SK-N-SH treated with all-trans-retinoic acid at 6 μM for 48 hours (cell line): ENCODE data around the gene SERPINB8.

ENCODE experiments used
- ATAC-seq: fragments of 200-7000 bp; cut with Tn5 transposase; 3 replicates; pipeline ENCODE4 v1.9.1; 2020; ENCODE audit warnings: mild to moderate bottlenecking, moderate library complexity
- ARNTL ChIP-seq: fragments of 450-650 bp; formaldehyde crosslinking; IDR thresholded peaks from 2 replicates; pipeline ENCODE4 v1.5.0; 2020; ENCODE audit warnings: low read depth, mild to moderate bottlenecking, moderate library complexity, borderline replicate concordance
- BACH2 ChIP-seq: fragments of 250-450 bp; sonication (Bioruptor Pico); IDR thresholded peaks from 2 replicates; pipeline ENCODE4 v1.9.0; 2021; ENCODE audit warnings: mild to moderate bottlenecking, borderline replicate concordance
- CREB5 ChIP-seq: fragments of 250-450 bp; sonication (Bioruptor Pico); IDR thresholded peaks from 2 replicates; pipeline ENCODE4 v1.5.1; 2020; ENCODE audit warnings: low read depth, mild to moderate bottlenecking, moderate library complexity
- CSDC2 ChIP-seq: fragments of 250-450 bp; sonication (Bioruptor Pico); IDR thresholded peaks from 2 replicates; pipeline ENCODE4 v1.5.0; 2020; ENCODE audit warnings: mild to moderate bottlenecking, moderate library complexity
- ESRRG ChIP-seq: fragments of 250-450 bp; sonication (Bioruptor Pico); IDR thresholded peaks from 2 replicates; pipeline ENCODE4 v1.6.1; 2021; ENCODE audit warnings: mild to moderate bottlenecking
- GLIS3 ChIP-seq: fragments of 250-450 bp; sonication (Bioruptor Pico); IDR thresholded peaks from 2 replicates; pipeline ENCODE4 v1.5.0; 2020; ENCODE audit warnings: mild to moderate bottlenecking, moderate library complexity
- ISL1 ChIP-seq: fragments of 250-450 bp; sonication (Bioruptor Pico); IDR thresholded peaks from 2 replicates; pipeline ENCODE4 v2.1.2; 2022; ENCODE audit warnings: mild to moderate bottlenecking, moderate library complexity
- OSR1 ChIP-seq: fragments of 250-450 bp; sonication (Bioruptor Pico); IDR thresholded peaks from 2 replicates; pipeline ENCODE4 v1.8.0; 2022; ENCODE audit warnings: moderate library complexity, mild to moderate bottlenecking, inconsistent platforms
- PATZ1 ChIP-seq: fragments of 250-450 bp; sonication (Bioruptor Pico); IDR thresholded peaks from 2 replicates; pipeline ENCODE4 v1.8.0; 2020; ENCODE audit warnings: mild to moderate bottlenecking, moderate library complexity, borderline replicate concordance
- PPARA ChIP-seq: fragments of 250-450 bp; sonication (Bioruptor Pico); IDR thresholded peaks from 2 replicates; pipeline ENCODE4 v1.5.0; 2020; ENCODE audit warnings: mild to moderate bottlenecking, borderline replicate concordance
- RARB ChIP-seq: fragments of 250-450 bp; sonication (Bioruptor Pico); IDR thresholded peaks from 2 replicates; pipeline ENCODE4 v1.8.0; 2021; ENCODE audit warnings: mild to moderate bottlenecking, moderate library complexity
- SNAI2 ChIP-seq: fragments of 250-450 bp; sonication (Bioruptor Pico); IDR thresholded peaks from 2 replicates; pipeline ENCODE4 v1.5.0; 2020; ENCODE audit warnings: mild to moderate bottlenecking, moderate library complexity
- TCF4 ChIP-seq: fragments of 250-450 bp; sonication (Bioruptor Pico); IDR thresholded peaks from 2 replicates; pipeline ENCODE4 v1.8.0; 2021; ENCODE audit warnings: mild to moderate bottlenecking, moderate library complexity, borderline replicate concordance
- TOX ChIP-seq: fragments of 250-450 bp; sonication (Bioruptor Pico); IDR thresholded peaks from 2 replicates; pipeline ENCODE4 v1.8.0; 2021; ENCODE audit warnings: mild to moderate bottlenecking, moderate library complexity, borderline replicate concordance
- TSHZ2 ChIP-seq: fragments of 250-450 bp; sonication (Bioruptor Pico); IDR thresholded peaks from 2 replicates; pipeline ENCODE4 v1.5.0; 2020; ENCODE audit warnings: mild to moderate bottlenecking, moderate library complexity
- ZC3H10 ChIP-seq: fragments of 250-450 bp; sonication (Bioruptor Pico); IDR thresholded peaks from 2 replicates; pipeline ENCODE4 v1.5.1; 2021; ENCODE audit warnings: mild to moderate bottlenecking, moderate library complexity
- ZFP30 ChIP-seq: fragments of 450-650 bp; formaldehyde crosslinking; IDR thresholded peaks from 2 replicates; pipeline ENCODE4 v1.5.0; 2022; ENCODE audit warnings: mild to moderate bottlenecking, moderate library complexity
- ZNF565 ChIP-seq: fragments of 450-650 bp; formaldehyde crosslinking; conservative IDR thresholded peaks from 2 replicates; pipeline ENCODE4 v1.5.0; 2020; ENCODE audit warnings: low read depth, mild to moderate bottlenecking, moderate library complexity
- ZNF70 ChIP-seq: fragments of 450-650 bp; formaldehyde crosslinking; IDR thresholded peaks from 2 replicates; pipeline ENCODE4 v1.5.0; 2020; ENCODE audit warnings: mild to moderate bottlenecking, moderate library complexity
- TF ChIP-seq, protein P1 (sequence below): fragments of 250-450 bp; sonication (Bioruptor Pico); IDR thresholded peaks from 2 replicates; pipeline ENCODE4 v1.5.1; 2021; ENCODE audit warnings: mild to moderate bottlenecking, moderate library complexity
- TF ChIP-seq, protein P2 (sequence below): fragments of 250-450 bp; sonication (Bioruptor Pico); IDR thresholded peaks from 2 replicates; pipeline ENCODE4 v1.8.0; 2021; ENCODE audit warnings: low read depth, mild to moderate bottlenecking, moderate library complexity, borderline replicate concordance

SERPINB8 gene

DNA sequence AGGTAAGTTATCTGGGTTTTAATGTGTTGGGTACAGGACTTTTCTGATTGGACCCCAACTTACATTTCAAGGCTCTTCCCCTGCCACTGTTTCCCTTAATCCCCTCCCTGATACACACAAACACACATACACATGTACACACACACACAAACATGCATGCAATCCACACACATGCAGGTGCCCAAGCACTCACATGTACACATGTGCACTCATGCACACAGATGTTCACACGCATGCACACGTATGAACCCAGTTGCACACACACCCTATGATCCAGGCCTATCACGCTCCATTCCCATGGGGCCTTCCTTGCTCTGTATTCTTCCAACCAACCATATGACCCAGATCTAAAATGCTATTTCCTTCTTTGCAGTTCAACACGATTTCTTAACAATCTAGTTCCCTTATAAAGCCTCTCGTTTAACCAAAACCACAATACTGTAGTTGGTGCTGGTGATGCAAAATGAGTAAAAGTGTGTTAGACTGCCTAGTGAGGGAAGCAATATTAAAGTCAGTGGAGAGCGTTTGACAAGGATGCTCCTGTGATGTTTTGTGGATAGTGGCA is 11.1 kb downstream of the SERPINB8 start (continued):
- TF ChIP-seq PATZ1 (CRISPR knock-in tag) (no peak), ZFP30 (no peak), GLIS3 (CRISPR knock-in tag) (no peak), ISL1 (CRISPR knock-in tag) (no peak), OSR1 (CRISPR knock-in tag) (no peak)

DNA sequence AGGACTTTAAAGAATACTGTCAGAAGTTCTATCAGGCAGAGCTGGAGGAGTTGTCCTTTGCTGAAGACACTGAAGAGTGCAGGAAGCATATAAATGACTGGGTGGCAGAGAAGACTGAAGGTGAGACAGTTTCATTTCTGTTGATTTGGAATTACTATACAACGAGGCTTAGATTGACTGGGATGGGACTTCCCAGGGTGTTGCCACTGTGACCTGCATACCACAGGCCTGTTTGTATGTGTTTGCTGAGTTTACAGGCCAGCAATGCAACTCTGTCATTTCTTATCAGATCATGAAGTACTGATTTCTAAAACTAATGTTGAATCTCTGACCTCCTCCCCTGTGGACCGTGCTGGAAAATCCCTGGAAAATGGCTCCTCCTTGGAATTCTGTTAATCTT is 11.8 kb downstream of the SERPINB8 start:
- ATAC-seq: no peak
- TF ChIP-seq ZC3H10 (CRISPR knock-in tag) (no peak), GLIS3 (CRISPR knock-in tag) (no peak), ARNTL (CRISPR knock-in tag) (no peak), CREB5 (CRISPR knock-in tag) (no peak), ZFP30 (no peak), CSDC2 (CRISPR knock-in tag) (no peak), TCF4 (CRISPR knock-in tag) (no peak), BACH2 (CRISPR knock-in tag) (no peak), OSR1 (CRISPR knock-in tag) (no peak), PPARA (CRISPR knock-in tag) (no peak), ZNF565 (no peak), ESRRG (no peak)
- TF ChIP-seq, protein P1, sequence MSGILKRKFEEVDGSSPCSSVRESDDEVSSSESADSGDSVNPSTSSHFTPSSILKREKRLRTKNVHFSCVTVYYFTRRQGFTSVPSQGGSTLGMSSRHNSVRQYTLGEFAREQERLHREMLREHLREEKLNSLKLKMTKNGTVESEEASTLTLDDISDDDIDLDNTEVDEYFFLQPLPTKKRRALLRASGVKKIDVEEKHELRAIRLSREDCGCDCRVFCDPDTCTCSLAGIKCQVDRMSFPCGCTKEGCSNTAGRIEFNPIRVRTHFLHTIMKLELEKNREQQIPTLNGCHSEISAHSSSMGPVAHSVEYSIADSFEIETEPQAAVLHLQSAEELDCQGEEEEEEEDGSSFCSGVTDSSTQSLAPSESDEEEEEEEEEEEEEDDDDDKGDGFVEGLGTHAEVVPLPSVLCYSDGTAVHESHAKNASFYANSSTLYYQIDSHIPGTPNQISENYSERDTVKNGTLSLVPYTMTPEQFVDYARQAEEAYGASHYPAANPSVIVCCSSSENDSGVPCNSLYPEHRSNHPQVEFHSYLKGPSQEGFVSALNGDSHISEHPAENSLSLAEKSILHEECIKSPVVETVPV (CRISPR knock-in tag): no peak

DNA sequence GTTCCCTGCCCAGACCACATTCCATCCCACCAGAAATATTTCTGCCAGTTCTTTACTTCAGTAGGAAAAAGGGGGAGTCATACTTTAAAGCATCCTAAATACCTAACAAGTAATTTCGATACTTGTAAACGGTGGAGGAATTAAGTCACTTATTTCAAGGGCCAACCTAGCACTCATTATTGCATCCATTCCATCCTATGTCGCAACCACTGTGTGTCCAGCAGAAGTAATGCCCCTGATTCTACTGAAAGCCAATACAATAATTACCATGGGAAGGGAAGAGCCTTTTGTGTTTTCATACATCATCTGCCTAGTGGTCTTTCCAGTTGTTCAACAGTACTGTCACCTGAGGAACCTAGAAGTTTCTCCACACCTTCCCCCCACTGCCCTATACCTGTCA is 12.5 kb downstream of the SERPINB8 start:
- no peak for ATAC-seq
- no peak for TF ChIP-seq BACH2 (CRISPR knock-in tag)
- no peak for TF ChIP-seq ZC3H10 (CRISPR knock-in tag)
- TF ChIP-seq, protein P1 (CRISPR knock-in tag): no peak
- TF ChIP-seq ZNF70 (CRISPR knock-in tag): no peak
- no peak for TF ChIP-seq GLIS3 (CRISPR knock-in tag)
- no peak for TF ChIP-seq SNAI2 (CRISPR knock-in tag)
- TF ChIP-seq, protein P2, sequence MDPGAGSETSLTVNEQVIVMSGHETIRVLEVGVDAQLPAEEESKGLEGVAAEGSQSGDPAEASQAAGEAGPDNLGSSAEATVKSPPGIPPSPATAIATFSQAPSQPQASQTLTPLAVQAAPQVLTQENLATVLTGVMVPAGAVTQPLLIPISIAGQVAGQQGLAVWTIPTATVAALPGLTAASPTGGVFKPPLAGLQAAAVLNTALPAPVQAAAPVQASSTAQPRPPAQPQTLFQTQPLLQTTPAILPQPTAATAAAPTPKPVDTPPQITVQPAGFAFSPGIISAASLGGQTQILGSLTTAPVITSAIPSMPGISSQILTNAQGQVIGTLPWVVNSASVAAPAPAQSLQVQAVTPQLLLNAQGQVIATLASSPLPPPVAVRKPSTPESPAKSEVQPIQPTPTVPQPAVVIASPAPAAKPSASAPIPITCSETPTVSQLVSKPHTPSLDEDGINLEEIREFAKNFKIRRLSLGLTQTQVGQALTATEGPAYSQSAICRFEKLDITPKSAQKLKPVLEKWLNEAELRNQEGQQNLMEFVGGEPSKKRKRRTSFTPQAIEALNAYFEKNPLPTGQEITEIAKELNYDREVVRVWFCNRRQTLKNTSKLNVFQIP (CRISPR knock-in tag): no peak
- TF ChIP-seq CREB5 (CRISPR knock-in tag): no peak
- no peak for TF ChIP-seq ISL1 (CRISPR knock-in tag)
- no peak for TF ChIP-seq RARB
- TF ChIP-seq TOX (CRISPR knock-in tag): no peak
- TF ChIP-seq CSDC2 (CRISPR knock-in tag): no peak
- TF ChIP-seq ARNTL (CRISPR knock-in tag): no peak
- no peak for TF ChIP-seq TSHZ2
- TF ChIP-seq ZFP30: no peak
- no peak for TF ChIP-seq PATZ1 (CRISPR knock-in tag)
- no peak for TF ChIP-seq OSR1 (CRISPR knock-in tag)
- TF ChIP-seq ZNF565: no peak
